Kidney glomerular epithelial cell (primary cell): ENCODE data around the gene GZMH.
A peak's percentile ranks its signal among the peaks of the same experiment; 100 is the strongest.
"Not testable (repeated sequence)": the region's sequence is repeated elsewhere in the genome, so short reads cannot be mapped to it uniquely, and the experiment has no call there.

Experiments used
- DNase-seq: peaks from one replicate; lab custom pipeline; 2025; lab: John Stamatoyannopoulos, UW

GZMH gene

DNA sequence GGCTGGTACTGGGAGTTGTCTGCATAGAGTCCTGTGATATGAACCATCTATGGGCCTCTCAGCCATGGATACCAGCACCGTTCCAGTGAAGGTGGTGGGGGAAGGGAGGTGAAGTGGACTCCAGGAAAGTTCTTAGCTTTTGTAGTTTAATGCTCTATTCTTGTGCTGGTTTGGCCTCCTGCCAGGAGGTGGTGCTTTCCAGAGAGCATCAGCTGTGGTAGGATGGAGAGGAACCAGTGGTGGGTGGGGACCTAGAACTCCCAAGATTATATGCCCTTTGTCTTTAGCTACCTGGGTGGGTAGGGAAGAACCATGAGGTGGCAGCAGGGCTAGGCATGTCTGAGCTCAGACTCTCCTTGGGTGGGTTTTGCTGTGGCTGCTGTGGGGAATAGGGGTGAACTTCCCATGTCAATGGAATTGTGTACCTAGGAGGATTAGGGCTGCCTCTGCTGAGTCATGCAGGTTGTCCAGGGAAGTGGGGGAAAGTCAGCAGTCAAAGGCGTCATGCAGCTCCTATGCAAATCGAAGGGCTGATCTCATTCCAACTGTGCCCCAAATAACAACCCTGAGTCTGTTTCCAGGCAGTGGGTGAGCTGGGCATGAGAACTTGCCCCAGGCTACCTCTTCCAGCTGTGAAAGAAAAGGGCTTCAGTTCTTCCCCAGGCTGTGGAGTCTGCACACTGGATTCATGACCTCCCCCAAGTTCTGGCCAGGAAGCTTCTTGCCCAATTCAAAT lies 14.2 kb downstream of the GZMH start:
- no peak for DNase-seq

DNA sequence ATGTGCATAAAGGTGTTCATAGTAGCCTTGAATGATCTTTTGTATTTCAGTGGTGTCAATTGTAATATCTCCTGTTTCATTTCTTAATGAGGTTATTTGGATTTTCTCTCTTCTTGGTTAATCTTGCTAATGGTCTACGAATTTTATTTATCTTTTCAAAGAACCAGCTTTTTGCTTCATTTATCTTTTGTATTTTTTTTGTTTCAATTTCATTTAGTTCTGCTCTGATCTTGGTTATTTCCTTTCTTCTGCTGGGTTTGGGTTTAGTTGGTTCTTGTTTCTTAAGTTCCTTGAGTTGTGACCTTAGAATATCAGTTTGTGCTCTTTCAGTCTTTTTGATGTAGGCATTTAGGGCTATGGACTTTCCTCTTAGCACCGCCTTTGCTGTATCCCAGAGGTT lies 18.5 kb downstream of the GZMH start:
- DNase-seq, result not testable (repeated sequence)

DNA sequence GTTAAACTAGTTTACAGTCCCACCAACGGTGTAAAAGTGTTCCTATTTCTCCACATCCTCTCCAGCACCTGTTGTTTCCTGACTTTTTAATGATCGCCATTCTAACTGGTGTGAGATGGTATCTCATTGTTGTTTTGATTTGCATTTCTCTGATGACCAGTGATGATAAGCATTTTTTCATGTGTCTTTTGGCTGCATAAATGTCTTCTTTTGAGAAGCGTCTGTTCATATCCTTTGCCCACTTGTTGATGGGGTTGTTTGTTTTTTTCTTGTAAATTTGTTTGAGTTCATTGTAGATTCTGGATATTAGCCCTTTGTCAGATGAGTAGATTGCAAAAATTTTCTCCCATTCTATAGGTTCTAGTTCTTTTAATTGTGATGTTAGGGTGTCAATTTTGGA lies 25.1 kb downstream of the GZMH start:
- DNase-seq, result not testable (repeated sequence)

DNA sequence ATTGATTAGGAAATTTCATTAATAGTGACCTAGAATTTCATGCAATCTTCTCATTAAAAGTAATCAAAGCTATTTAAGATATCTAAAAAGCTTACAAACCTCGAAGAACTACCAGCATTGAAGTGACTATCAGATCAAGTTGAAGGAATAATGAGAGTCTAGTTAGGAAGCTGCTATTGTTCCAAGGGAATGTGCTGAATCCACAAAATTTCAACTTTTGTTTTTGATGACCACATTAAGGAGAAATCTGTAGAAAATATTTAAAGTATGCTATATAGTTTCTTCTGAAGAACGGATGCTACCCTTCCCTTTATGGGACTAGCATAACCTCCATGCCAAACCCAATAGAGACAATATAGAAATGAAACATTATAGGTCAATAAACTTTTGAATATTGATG lies 30.9 kb downstream of the GZMH start:
- DNase-seq, result no peak

- no peak for DNase-seq
Observed at GRCh38 chr14:24576771-24577170, 32.7 kb downstream of the GZMH start.

DNA sequence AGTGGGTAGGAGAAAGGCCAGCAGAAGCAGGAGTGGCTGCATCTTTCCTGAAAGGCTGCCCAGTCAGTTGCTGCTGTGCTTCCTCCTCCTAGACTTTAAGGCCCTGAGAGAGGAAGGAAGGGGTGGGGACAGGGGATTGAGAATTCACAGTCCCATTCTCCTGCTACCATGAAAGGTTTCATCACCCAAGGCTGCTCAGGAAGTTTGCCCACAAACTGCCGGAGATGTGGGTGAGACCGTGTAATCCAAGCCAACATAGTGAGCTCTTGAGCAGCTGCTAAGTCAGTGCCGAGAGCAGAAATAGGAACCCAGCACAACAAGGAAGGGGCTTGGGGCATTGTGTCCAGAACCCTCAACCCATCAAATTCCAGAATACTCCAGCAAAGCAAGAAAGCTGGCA lies 33.3 kb downstream of the GZMH start, which contains the start of gene CTSG:
Gene CTSG (minus strand): TSS at position 69 of the 400 bp plus-strand sequence. CDS start 27 bp downstream, at position 42.
- DNase-seq, result no peak

GRCh38 chr14:24574206-24574774 lies 35.2 kb downstream of the GZMH start:
- no peak for DNase-seq

GRCh38 chr14:24566318-24566717 lies 43.2 kb downstream of the GZMH start:
- no peak for DNase-seq

DNA sequence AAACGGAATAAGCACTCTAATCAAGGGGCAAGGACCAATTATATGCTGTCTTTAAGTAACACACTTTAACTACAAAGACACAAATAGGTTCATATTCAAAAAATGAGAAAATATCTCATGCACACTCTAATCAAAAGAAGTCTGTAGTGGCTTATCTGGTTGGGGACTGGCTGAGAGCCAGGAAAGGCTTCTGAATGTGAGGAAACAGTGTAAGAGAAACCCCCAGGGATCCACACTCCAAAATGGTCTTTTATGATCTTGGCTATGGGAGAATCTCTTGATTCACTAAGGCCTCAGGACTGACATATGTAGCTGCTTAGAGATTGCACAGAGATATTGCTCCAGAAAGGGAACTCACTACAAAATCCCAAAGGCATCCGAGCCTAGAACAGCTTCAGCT lies 43.7 kb downstream of the GZMH start:
- no peak for DNase-seq

- DNase-seq, result no peak
Observed at GRCh38 chr14:24563505-24563904, 46.0 kb downstream of the GZMH start.

DNA sequence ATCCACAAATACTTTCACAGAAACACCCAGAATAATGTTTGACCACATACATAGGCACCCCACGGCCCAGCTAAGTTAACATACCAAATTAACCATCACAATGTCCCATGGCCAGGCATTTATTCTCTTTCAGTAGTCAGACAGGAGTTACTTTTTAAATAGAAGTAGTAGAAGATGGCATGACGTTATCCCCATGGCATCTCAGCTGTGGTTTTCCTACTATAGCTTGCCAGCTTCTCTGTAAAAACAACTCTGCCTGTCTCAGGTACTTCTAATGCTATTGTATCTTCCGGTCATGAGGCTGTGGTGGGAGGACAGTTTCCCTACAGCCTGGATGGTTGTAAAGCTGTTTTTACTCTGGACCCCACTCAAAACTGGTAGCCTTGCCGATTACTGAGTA lies 52.7 kb downstream of the GZMH start:
- DNase-seq, result peak; percentile 19
